H1 (cell line): Measurements from ENCODE around the gene DLL4. TPM values are rescaled to one million over a fixed set of nuclear protein-coding genes. Genes with fewer than 3 reads are reported as not detected.

Experiments used
- polyA plus RNA-seq, 7 experiments: library from polyadenylated mRNA; depleted of rRNA in 3 of 7; stranded (reverse) in 5 of 7; unstranded in 2 of 7; fragments of >200 nt in 5 of 7; fragments of 200-250 nt in 2 of 7; gene quantifications; 1 replicate in 5 of 7; 2 replicates in 1 of 7; 4 replicates in 1 of 7; pipeline versions ENCODE4 v1.2.1 to v1.2.3, GENCODE V29; 2011 to 2013; ENCODE audit warnings: missing spikeins in 2 of 7, mixed read lengths in 2 of 7
- total RNA-seq: library from RNA; stranded (reverse); fragmentation: NEBNext Ultra II Directional; extraction: Animal tissue kit (Norgen Biotek cat#: 25700); gene quantifications from 2 replicates; pipeline ENCODE4 v1.2.1, GENCODE V29; 2021
- TF ChIP-seq, protein P1 (sequence below): IDR thresholded peaks from 2 replicates; pipeline ENCODE4 v1.6.1; 2012; ENCODE audit warnings: low read length, inconsistent platforms

The DLL4 gene
- total and polyA plus RNA-seq, 2 of the 8 experiments (the other 6 are each of a cell fraction or from before 2014, with no cell fraction given), result 0.23 to 0.60 TPM

DNA sequence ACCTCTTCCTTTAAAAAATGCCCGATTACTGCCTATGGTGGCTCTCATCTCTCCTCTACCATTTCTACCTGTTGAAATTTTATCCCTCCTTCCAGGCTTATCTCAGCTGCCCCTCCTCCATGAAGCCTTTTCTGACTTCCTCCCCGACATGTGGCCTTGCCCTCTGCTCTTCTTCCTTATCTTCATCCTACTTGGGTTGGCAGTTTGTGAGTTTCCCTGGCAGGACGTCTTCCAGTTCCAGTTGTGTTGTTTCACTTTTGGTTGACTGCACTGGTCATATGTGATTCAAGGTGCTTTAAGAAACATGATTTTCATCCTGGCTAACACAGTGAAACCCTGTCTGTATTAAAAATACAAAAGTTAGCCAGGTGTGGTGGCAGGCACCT is 4.4 kb downstream of the DLL4 start (continued):
- TF ChIP-seq, protein P1, sequence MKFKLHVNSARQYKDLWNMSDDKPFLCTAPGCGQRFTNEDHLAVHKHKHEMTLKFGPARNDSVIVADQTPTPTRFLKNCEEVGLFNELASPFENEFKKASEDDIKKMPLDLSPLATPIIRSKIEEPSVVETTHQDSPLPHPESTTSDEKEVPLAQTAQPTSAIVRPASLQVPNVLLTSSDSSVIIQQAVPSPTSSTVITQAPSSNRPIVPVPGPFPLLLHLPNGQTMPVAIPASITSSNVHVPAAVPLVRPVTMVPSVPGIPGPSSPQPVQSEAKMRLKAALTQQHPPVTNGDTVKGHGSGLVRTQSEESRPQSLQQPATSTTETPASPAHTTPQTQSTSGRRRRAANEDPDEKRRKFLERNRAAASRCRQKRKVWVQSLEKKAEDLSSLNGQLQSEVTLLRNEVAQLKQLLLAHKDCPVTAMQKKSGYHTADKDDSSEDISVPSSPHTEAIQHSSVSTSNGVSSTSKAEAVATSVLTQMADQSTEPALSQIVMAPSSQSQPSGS, result no peak
